Measurements from ENCODE around the gene PDE4B. TPM values are rescaled to one million over a fixed set of nuclear protein-coding genes. Genes with fewer than 3 reads are reported as not detected.

PDE4B gene
- total RNA-seq, 1 experiment from 2014 or later, result 1.4 TPM

DNA sequence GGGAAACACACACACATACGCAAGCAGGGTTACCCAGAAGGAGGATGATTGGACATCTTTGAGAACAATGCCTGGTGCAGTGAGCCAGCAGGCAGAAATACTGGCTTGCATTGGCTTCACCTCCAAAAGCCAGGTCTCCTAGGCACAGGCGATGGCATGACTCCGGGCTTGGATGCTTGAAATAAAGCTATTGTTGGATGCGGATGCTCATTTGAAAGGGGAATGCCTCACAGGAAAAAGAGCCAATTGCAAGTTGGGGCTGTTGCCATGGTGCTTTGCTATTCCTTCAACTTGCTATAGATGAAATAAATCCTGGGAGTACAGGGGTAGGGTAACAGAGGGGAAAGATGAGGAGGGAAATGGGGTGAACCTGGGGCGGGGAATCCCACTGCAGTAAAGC is 560.6 kb downstream of the PDE4B start:
- Histone ChIP-seq H4K20me1 (ENCODE audit: low read length) (no peaks in the 10 kb centered on the region), H3K27ac (ENCODE audit: low read length) (no peak overlapping the region), H2AFZ (ENCODE audit: low read length) (no peak overlapping the region), H3K4me3 (ENCODE audit: low read length) (no peak overlapping the region), H3F3A (ENCODE audit: low read length, unreplicated experiment) (no peaks in the 10 kb centered on the region), H3K4me2 (ENCODE audit: low read length) (no peak overlapping the region), H3K79me2 (ENCODE audit: low read length) (no peaks in the 10 kb centered on the region), H3K9ac (ENCODE audit: low read length) (no peak overlapping the region), H3K9me2 (replicated peaks; ENCODE audit: low read length) (no peaks in the 10 kb centered on the region), H3K27me3 (ENCODE audit: low read length) (no peaks in the 10 kb centered on the region), H3K9me3 (ENCODE audit: low read length) (no peaks in the 10 kb centered on the region), H3K4me1 (ENCODE audit: insufficient read depth, low read length) (peaks cover 18% of the 10 kb centered on the region), H3K36me3 (ENCODE audit: low read depth, low read length) (no peaks in the 10 kb centered on the region)
- no peak for ATAC-seq
- no TSS peak for BruUV-seq (replicated peaks)
- CTCF ChIA-PET, result no interaction called here
- TF ChIP-seq EZH2 (IDR thresholded peaks at IDR 0.05; ENCODE audit: low read length, unreplicated experiment), result no peak
- intact Hi-C loops (cut with micrococcal nuclease), result loop anchor here (5.0 kb wide), 3 partner anchors 61 to 84 kb away; no protein-coding TSS in a partner anchor
- POLR2A ChIA-PET (ENCODE audit: unreplicated experiment), result interaction anchor here (0.6 to 0.7 kb wide), 2 partner anchors 12 to 83 kb away, joined by 3 read pairs; no protein-coding TSS in a partner anchor
- no peak for DNase-seq

DNA sequence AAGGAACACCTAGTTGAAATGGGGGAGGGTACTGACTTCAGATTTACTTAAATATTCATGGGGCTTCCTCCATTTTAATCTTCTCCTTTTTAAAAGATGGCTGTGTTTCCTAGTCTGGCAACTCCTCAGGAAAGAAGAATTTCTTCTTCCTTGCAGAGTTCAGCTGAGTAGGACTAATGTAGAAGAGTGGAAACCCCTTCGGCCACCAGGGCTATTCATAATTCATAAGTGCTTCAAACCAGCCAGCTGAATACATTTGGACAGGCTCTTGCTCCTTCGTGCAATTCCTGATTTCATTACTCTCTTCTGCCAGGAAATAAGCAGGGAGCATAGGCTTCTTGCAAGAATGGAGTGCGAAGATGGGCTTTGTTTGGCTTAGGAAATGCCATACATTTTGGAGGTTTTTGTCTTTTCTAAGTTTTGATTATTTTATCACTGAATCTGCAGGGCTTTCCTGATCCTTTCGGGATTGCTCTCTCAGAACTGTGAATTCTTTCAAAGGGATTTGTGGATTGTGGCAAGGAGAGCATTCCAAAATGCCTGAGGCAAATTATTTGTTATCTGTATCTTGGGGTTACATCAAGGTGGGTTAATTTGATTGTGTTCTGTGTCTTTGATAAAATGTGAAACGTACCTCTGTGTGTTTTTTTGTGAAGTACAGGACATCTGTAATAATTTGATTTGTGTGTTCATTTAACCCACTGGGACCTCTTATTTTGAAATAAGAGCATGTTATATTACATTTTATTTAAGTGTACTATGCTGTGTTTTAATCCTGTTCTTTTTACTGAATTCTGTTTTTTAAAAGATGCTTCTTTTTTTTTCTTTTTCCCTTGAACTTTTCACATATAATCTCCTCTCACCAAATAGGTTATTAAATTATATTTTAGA is 561.9 kb downstream of the PDE4B start:
- Histone ChIP-seq H3K4me2 (ENCODE audit: low read length) (no peak overlapping the region), H2AFZ (ENCODE audit: low read length) (no peak overlapping the region), H3F3A (ENCODE audit: low read length, unreplicated experiment) (no peaks in the 10 kb centered on the region), H3K4me3 (ENCODE audit: low read length) (no peak overlapping the region), H3K9ac (ENCODE audit: low read length) (no peak overlapping the region), H3K4me1 (ENCODE audit: insufficient read depth, low read length) (peaks cover 10% of the 10 kb centered on the region), H3K36me3 (ENCODE audit: low read depth, low read length) (no peaks in the 10 kb centered on the region), H3K27me3 (ENCODE audit: low read length) (no peaks in the 10 kb centered on the region), H3K9me2 (replicated peaks; ENCODE audit: low read length) (no peaks in the 10 kb centered on the region), H3K79me2 (ENCODE audit: low read length) (no peaks in the 10 kb centered on the region), H4K20me1 (ENCODE audit: low read length) (no peaks in the 10 kb centered on the region), H3K27ac (ENCODE audit: low read length) (no peak overlapping the region), H3K9me3 (ENCODE audit: low read length) (no peaks in the 10 kb centered on the region)
- ATAC-seq (no peak), DNase-seq (no peak)
- no peak for TF ChIP-seq EZH2 (IDR thresholded peaks at IDR 0.05; ENCODE audit: low read length, unreplicated experiment)
- no peak for TF ChIP-seq EZH2phosphoT487 (IDR thresholded peaks at IDR 0.05; ENCODE audit: borderline replicate concordance, low read length)
- TF ChIP-seq, protein P1, sequence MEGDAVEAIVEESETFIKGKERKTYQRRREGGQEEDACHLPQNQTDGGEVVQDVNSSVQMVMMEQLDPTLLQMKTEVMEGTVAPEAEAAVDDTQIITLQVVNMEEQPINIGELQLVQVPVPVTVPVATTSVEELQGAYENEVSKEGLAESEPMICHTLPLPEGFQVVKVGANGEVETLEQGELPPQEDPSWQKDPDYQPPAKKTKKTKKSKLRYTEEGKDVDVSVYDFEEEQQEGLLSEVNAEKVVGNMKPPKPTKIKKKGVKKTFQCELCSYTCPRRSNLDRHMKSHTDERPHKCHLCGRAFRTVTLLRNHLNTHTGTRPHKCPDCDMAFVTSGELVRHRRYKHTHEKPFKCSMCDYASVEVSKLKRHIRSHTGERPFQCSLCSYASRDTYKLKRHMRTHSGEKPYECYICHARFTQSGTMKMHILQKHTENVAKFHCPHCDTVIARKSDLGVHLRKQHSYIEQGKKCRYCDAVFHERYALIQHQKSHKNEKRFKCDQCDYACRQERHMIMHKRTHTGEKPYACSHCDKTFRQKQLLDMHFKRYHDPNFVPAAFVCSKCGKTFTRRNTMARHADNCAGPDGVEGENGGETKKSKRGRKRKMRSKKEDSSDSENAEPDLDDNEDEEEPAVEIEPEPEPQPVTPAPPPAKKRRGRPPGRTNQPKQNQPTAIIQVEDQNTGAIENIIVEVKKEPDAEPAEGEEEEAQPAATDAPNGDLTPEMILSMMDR (conservative IDR thresholded peaks at IDR 0.05; ENCODE audit: low read depth, low read length), result no peak
- POLR2A ChIA-PET (ENCODE audit: unreplicated experiment), result no interaction called here
- no TSS peak for BruUV-seq (replicated peaks)
- intact Hi-C loops (cut with micrococcal nuclease), result loop anchor here (5.0 kb wide), 3 partner anchors 62 to 83 kb away; no protein-coding TSS in a partner anchor
- CTCF ChIA-PET, result no interaction called here

DNA sequence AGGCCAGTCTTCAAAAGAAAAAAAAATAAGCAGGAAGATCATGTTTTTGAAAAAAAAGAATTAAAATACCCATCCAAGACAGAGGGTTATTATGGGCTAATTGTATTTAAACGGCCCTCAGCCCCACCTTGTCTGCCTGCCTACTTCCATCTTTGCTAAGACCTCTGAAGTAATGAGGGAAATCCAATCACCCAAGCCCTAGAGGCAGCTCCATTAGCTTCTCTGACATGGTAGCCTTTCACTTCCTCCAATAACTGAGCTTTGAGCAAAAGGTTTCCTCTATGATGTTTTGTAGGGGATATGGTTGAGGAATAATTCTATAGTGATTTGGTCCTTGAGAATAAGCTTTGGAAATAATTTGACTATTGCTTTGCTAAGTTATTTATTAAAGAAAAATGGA is 563.1 kb downstream of the PDE4B start:
- no TSS peak for BruUV-seq (replicated peaks)
- TF ChIP-seq EZH2phosphoT487 (IDR thresholded peaks at IDR 0.05; ENCODE audit: borderline replicate concordance, low read length) (no peak), EZH2 (IDR thresholded peaks at IDR 0.05; ENCODE audit: low read length, unreplicated experiment) (no peak)
- TF ChIP-seq, protein P1 (conservative IDR thresholded peaks at IDR 0.05; ENCODE audit: low read depth, low read length), result no peak
- intact Hi-C loops (cut with micrococcal nuclease), result no loop called here
- Histone ChIP-seq H3K4me3 (ENCODE audit: low read length) (no peak overlapping the region), H4K20me1 (ENCODE audit: low read length) (no peaks in the 10 kb centered on the region), H3K9ac (ENCODE audit: low read length) (no peak overlapping the region), H3K4me2 (ENCODE audit: low read length) (no peak overlapping the region), H3K36me3 (ENCODE audit: low read depth, low read length) (no peaks in the 10 kb centered on the region), H3K4me1 (ENCODE audit: insufficient read depth, low read length) (no peaks in the 10 kb centered on the region), H3K9me2 (replicated peaks; ENCODE audit: low read length) (no peaks in the 10 kb centered on the region), H3K9me3 (ENCODE audit: low read length) (no peaks in the 10 kb centered on the region), H2AFZ (ENCODE audit: low read length) (no peak overlapping the region), H3F3A (ENCODE audit: low read length, unreplicated experiment) (no peaks in the 10 kb centered on the region), H3K27ac (ENCODE audit: low read length) (no peak overlapping the region), H3K27me3 (ENCODE audit: low read length) (no peaks in the 10 kb centered on the region), H3K79me2 (ENCODE audit: low read length) (no peaks in the 10 kb centered on the region)
- ChIA-PET POLR2A (ENCODE audit: unreplicated experiment) (no interaction called here), CTCF (no interaction called here)
- DNase-seq (no peak), ATAC-seq (no peak)

Measured in PC-3 (cell line).